Aorta (tissue), 5 donors: Measurements from ENCODE around the gene ALDH5A1. TPM values are rescaled to one million over a fixed set of nuclear protein-coding genes. Genes with fewer than 3 reads are reported as not detected.

Experiments
- ATAC-seq: fragments of 200-7000 bp; cut with Tn5 transposase; one replicate; pipeline ENCODE4 v1.9.1; 2022; ENCODE audit warnings: moderate library complexity; ENCODE audit not compliant: low FRiP score
- DNase-seq, 2 donors: peaks; one replicate each; pipeline ENCODE4 v3.0.0-alpha.2; 2020
- H3K27ac ChIP-seq, 2 donors: one replicate each; pipeline ENCODE4 v1.5.1; 2013; ENCODE audit warnings: low read length in 2 of 2, mild to moderate bottlenecking in 2 of 2, moderate library complexity in 2 of 2, control low read depth in 1 of 2, inconsistent platforms in 1 of 2, low read depth in 1 of 2
- H3K27me3 ChIP-seq, 2 donors: one replicate each; pipeline ENCODE4 v1.6.1; 2013; ENCODE audit warnings: control low read depth in 1 of 2, low read length in 1 of 2, mild to moderate bottlenecking in 1 of 2, moderate library complexity in 1 of 2; ENCODE audit not compliant: insufficient read depth in 2 of 2, control insufficient read depth in 1 of 2
- H3K36me3 ChIP-seq, 2 donors: one replicate each; pipeline ENCODE4 v1.6.1; 2013; ENCODE audit warnings: control low read depth in 1 of 2, low read length in 1 of 2, mild to moderate bottlenecking in 1 of 2; ENCODE audit not compliant: insufficient read depth in 2 of 2, control insufficient read depth in 1 of 2
- H3K4me1 ChIP-seq, 2 donors: one replicate each; pipeline ENCODE4 v1.6.1; 2013; ENCODE audit warnings: low read length in 2 of 2, control low read depth in 1 of 2, mild to moderate bottlenecking in 1 of 2, moderate library complexity in 1 of 2; ENCODE audit not compliant: insufficient read depth in 2 of 2, control insufficient read depth in 1 of 2
- H3K4me3 ChIP-seq, 2 donors: one replicate each; pipeline ENCODE4 v1.5.1; 2013; ENCODE audit warnings: low read length in 2 of 2, control low read depth in 1 of 2, mild to moderate bottlenecking in 1 of 2
- H3K9me3 ChIP-seq: one replicate; pipeline ENCODE4 v1.6.1; 2013; ENCODE audit warnings: mild to moderate bottlenecking, low read length; ENCODE audit not compliant: control insufficient read depth
- WGBS, 2 donors: extraction: QIAGEN DNeasy Blood & Tissue Kit; methylation state at CpG; one replicate each; pipeline ENCODE4 v1.1.7; 2013; 5-methylcytosine and 5-hydroxymethylcytosine counted together
- intact Hi-C, 2 donors: fragments of 100-400 bp; cut with DNase I; formaldehyde crosslinking; loops; one replicate each; pipeline versions ENCODE4 v1.14.2 to v1.15.0; 2022
- polyA plus RNA-seq, 2 donors: library from polyadenylated mRNA; stranded (reverse); fragments of 200-250 nt; gene quantifications; one replicate each; pipeline ENCODE4 v1.2.3, GENCODE V29; 2013
- total RNA-seq, 2 donors: library from RNA; stranded (reverse); fragmentation: NEBNext Ultra II Directional; extraction: Animal tissue kit (Norgen Biotek cat#: 25700); gene quantifications; one replicate each; pipeline ENCODE4 v1.2.1, GENCODE V29; 2021
- donor health status: healthy with polysubstance abuse.
- donor health status: Bipolar disorder and iron deficiency.
- donor health status: DM: no; HTN: no; CAD: no.
- donor health status: DM: no; HTN: no; CAD: no.
- donor health status: DM: yes; HTN: yes; CAD: no.

ALDH5A1 gene
- total and polyA plus RNA-seq, 4 donors, result 2.1 to 8.2 (median 5.0) TPM

- no peak overlapping the region for H3K27ac ChIP-seq
- no peaks in the 10 kb centered on the region for H3K4me1 ChIP-seq
- DNase-seq (no peak), ATAC-seq (no peak)
- H3K9me3 ChIP-seq, result no peaks in the 10 kb centered on the region
- no peaks in the 10 kb centered on the region for H3K27me3 ChIP-seq
- intact Hi-C loops, result no loop called here
- H3K4me3 ChIP-seq, result no peak overlapping the region
- 95 to 96% methylated on average over 3 of the region's 3 CpGs for WGBS, 2 donors
- H3K36me3 ChIP-seq, result peaks cover 0 to 1% of the 10 kb centered on the region in 2 donors
These were observed 50.4 kb downstream of the ALDH5A1 start for GRCh38 chr6:24545183-24545582.

DNA sequence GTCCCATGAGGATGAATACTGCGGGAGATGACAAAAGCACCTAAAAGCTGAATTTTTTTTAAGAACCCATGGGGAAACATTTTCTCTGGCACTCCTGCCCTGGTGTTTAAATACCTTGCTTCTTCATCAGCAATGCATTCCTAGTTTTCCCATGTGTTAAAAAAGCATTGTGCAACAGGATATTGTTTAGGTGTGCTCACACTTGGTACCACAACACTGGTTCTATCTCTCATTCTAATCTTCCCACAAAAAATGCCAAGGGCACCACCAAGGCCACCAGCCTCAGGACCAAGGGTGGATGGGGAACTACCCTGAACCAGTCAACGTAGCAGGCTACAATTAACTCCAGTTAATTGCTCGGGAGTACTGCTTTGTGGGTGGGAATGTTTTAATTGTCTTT, 50.9 kb downstream of the ALDH5A1 start:
- Histone ChIP-seq H3K4me1 (no peaks in the 10 kb centered on the region), H3K4me3 (no peak overlapping the region), H3K36me3 (peaks cover 0 to 1% of the 10 kb centered on the region in 2 donors), H3K9me3 (no peaks in the 10 kb centered on the region), H3K27ac (no peak overlapping the region), H3K27me3 (no peaks in the 10 kb centered on the region)
- intact Hi-C loops, result no loop called here
- 89 to 90% methylated on average over 3 of the region's 3 CpGs for WGBS, 2 donors
- DNase-seq (no peak), ATAC-seq (no peak)

DNA sequence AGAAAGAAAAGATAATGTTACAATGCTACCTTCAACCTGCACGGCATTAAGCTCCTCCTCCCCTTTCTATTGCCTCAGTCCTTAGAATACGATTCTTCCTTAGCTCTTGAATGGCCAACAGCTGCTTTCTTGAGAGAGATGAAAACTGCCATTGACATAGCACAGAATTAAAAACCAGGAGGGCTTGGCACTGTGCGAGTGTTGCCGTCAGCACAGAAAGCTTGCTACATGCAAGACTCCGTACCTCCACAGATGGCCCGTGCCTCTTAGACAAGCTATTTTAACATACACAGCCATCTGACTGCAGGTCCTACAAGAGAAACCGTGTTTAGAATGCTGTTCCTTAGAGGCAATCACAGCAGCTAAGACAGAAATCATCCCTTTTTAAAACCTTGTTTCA, 51.7 kb downstream of the ALDH5A1 start:
- ATAC-seq, result no peak

DNA sequence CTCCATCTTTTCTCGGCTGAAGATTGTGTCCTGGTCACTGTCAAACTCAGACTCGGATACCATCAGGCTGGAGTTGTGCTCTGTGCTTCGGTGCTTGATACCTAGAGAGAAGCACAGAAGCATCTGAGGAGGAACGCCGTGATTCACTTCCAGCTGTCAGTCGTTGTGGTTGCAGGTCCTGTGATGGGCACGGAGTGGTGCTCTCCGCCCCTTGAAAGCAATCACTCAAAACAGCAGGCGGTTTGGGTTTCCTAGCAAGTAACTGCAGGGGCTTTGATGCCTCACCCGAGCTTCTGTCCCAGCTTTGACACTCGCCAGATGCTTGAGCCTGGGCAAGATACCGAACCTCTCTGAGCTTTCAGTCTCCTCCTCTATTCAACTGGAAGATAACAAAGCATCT, 52.5 kb downstream of the ALDH5A1 start:
- no peaks in the 10 kb centered on the region for H3K9me3 ChIP-seq
- DNase-seq, result no peak
- peaks cover 0 to 1% of the 10 kb centered on the region in 2 donors for H3K36me3 ChIP-seq
- no peak overlapping the region for H3K4me3 ChIP-seq
- H3K27me3 ChIP-seq, result no peaks in the 10 kb centered on the region
- H3K27ac ChIP-seq, result no peak overlapping the region
- intact Hi-C loops, result no loop called here
- H3K4me1 ChIP-seq, result no peaks in the 10 kb centered on the region
- WGBS, 2 donors, result 31 to 36% methylated on average over 12 of the region's 12 CpGs
- no peak for ATAC-seq

More for the DNA sequence above, 51.7 kb downstream of the ALDH5A1 start:
- no peak for DNase-seq
- Histone ChIP-seq H3K27ac (no peak overlapping the region), H3K27me3 (no peaks in the 10 kb centered on the region), H3K36me3 (peaks cover 0 to 1% of the 10 kb centered on the region in 2 donors), H3K4me1 (no peaks in the 10 kb centered on the region), H3K4me3 (no peak overlapping the region), H3K9me3 (no peaks in the 10 kb centered on the region)
- intact Hi-C loops, result no loop called here
- WGBS, 2 donors, result 84 to 86% methylated on average over 7 of the region's 7 CpGs

DNA sequence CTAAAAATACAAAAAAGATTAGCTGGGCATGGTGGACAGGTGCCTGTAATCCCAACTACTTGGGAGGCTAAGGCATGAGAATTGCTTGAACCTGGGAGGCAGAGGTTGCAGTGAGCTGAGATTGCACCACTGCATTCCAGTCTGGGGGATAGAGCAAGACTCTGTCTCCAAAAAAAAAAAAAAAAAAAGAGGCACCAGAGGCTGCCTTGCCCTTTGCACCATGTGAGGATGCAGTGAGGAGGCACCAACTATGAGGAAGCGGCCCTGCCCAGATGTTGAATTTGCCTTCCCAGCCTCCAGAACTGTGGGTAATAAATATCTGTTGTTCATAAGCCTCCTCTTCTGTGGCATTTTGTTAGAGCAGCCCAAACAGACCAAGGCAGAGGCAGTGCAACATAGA, 54.4 kb downstream of the ALDH5A1 start:
- no peaks in the 10 kb centered on the region for H3K27me3 ChIP-seq
- WGBS, 2 donors, result 100% methylated on average over 1 of the region's 1 CpG
- intact Hi-C loops, result no loop called here
- ATAC-seq (no peak), DNase-seq (no peak)
- no peaks in the 10 kb centered on the region for H3K4me1 ChIP-seq
- H3K4me3 ChIP-seq, result no peak overlapping the region
- no peaks in the 10 kb centered on the region for H3K9me3 ChIP-seq
- H3K36me3 ChIP-seq, result no peaks in the 10 kb centered on the region
- H3K27ac ChIP-seq, result no peak overlapping the region

DNA sequence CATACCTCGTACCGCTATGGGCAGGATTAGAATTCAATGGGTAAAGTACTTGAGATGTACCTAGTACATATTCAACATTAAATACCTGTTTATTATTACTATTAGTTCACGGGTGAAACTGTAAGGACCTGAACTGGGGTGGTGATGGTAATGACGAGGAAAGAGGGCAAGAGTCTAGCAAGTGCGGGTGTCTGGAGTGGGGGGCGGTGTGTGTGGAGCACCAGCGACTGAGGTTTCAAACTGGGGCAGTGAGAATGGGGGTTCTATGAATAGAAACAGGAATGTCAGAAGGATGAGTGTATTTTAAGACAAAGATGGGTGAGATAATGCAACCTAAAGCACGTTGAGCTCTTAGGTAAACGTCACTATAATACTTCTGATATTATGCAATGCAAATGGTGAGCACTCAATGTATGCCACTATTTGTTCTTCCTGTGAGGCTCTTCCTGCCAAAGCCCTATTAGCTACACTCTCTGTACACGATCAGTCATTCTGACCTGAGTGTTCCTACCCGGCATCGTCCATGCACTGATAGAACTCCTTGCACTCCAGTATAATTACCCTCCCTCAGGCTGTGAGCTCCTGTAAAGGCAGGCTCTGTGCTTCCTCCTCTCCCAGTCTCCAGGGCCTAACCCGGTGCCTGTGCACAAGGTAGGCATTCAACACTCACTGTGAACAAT, 55.0 kb downstream of the ALDH5A1 start:
- Histone ChIP-seq H3K27me3 (no peaks in the 10 kb centered on the region), H3K4me3 (no peak overlapping the region), H3K36me3 (no peaks in the 10 kb centered on the region), H3K9me3 (no peaks in the 10 kb centered on the region), H3K27ac (no peak overlapping the region), H3K4me1 (no peaks in the 10 kb centered on the region)
- intact Hi-C loops, result no loop called here
- no peak for ATAC-seq
- DNase-seq, result no peak
- WGBS, 2 donors, result 85% methylated on average over 13 of the region's 13 CpGs

- H3K4me1 ChIP-seq, result no peaks in the 10 kb centered on the region
- no peak overlapping the region for H3K27ac ChIP-seq
- no peaks in the 10 kb centered on the region for H3K36me3 ChIP-seq
- H3K27me3 ChIP-seq, result no peaks in the 10 kb centered on the region
- DNase-seq, result no peak
- H3K4me3 ChIP-seq, result no peak overlapping the region
- no peak for ATAC-seq
- no peaks in the 10 kb centered on the region for H3K9me3 ChIP-seq
- 95 to 96% methylated on average over 5 of the region's 5 CpGs for WGBS, 2 donors
- intact Hi-C loops, result no loop called here
These were observed 56.4 kb downstream of the ALDH5A1 start for GRCh38 chr6:24551139-24551538.

DNA sequence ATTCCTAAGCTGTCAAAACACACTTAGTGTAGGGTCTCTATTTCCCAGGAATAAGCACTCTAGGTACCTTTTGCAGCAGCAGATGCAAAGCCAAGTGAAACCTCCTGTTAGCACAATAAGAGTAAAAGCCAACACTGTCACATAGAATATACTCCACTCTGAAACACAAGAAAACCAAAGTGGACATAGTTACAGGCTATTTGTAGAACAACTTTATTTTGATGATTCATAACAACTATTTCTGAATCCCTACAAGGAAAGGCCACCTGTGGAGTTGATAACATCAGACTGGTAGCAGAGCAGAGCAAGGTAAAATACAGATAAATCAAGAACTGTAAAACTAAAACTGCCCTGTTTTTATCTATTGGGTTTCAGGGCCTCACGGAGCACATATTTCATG, 59.7 kb downstream of the ALDH5A1 start:
- intact Hi-C loops, result no loop called here
- peaks cover 0 to 1% of the 10 kb centered on the region in 2 donors for H3K36me3 ChIP-seq

GRCh38 chr6:24558516-24558915, 63.7 kb downstream of the ALDH5A1 start:
- intact Hi-C loops, result no loop called here

More for the DNA sequence above, 59.7 kb downstream of the ALDH5A1 start:
- H3K4me3 ChIP-seq, result no peak overlapping the region
- H3K9me3 ChIP-seq, result no peaks in the 10 kb centered on the region
- H3K27ac ChIP-seq, result no peak overlapping the region
- ATAC-seq (no peak), DNase-seq (no peak)
- no peaks in the 10 kb centered on the region for H3K27me3 ChIP-seq
- no peaks in the 10 kb centered on the region for H3K4me1 ChIP-seq
- WGBS, 2 donors, result 32 to 39% methylated on average over 1 of the region's 1 CpG

More at GRCh38 chr6:24558516-24558915, 63.7 kb downstream of the ALDH5A1 start:
- no peak for DNase-seq
- no peaks in the 10 kb centered on the region for H3K4me1 ChIP-seq
- no peak overlapping the region for H3K4me3 ChIP-seq
- H3K36me3 ChIP-seq, result peaks cover 0 to 1% of the 10 kb centered on the region in 2 donors
- no peaks in the 10 kb centered on the region for H3K27me3 ChIP-seq
- H3K27ac ChIP-seq, result no peak overlapping the region
- no peak for ATAC-seq
- H3K9me3 ChIP-seq, result no peaks in the 10 kb centered on the region
